Activated CD4-positive, alpha-beta T cell treated with anti-CD3 and anti-CD28 coated beads, Interleukin-2, amount 10 ng/mL, durations not matched to agents 7 days and 5 days (primary cell): ENCODE data around the gene PRIM2. TPM values are rescaled to one million over a fixed set of nuclear protein-coding genes. Genes with fewer than 3 reads are reported as not detected.
A peak's percentile ranks its signal among the peaks of the same experiment; 100 is the strongest.
"Not testable (repeated sequence)": the region's sequence is repeated elsewhere in the genome, so short reads cannot be mapped to it uniquely, and the experiment has no call there.

Experiments used
- CTCF ChIA-PET: fragments of 350-600 bp; sonication (Branson Sonifier 250); formaldehyde crosslinking; loops from one replicate; lab custom pipeline; 2021; ENCODE audit warnings: antibody characterized with exemption; lab: Charles Lee
- POLR2A ChIA-PET: fragments of 350-600 bp; sonication (Branson Sonifier 250); formaldehyde crosslinking; loops from one replicate; lab custom pipeline; 2021; ENCODE audit warnings: antibody characterized with exemption; lab: Charles Lee
- DNase-seq: peaks from one replicate; pipeline ENCODE4 v3.0.0-alpha.2; 2020
- H3K27ac Mint-ChIP-seq: one replicate; pipeline ENCODE4 v1.8.0; 2021; ENCODE audit warnings: mild to moderate bottlenecking, moderate library complexity, mixed read lengths
- H3K27me3 Mint-ChIP-seq: one replicate; pipeline ENCODE4 v1.8.0; 2021; ENCODE audit warnings: mixed read lengths
- H3K36me3 Mint-ChIP-seq: one replicate; pipeline ENCODE4 v1.8.0; 2021; ENCODE audit warnings: low read depth, mixed read lengths
- H3K4me1 Mint-ChIP-seq: one replicate; pipeline ENCODE4 v1.8.0; 2021; ENCODE audit warnings: mixed read lengths
- H3K4me3 Mint-ChIP-seq: one replicate; pipeline ENCODE4 v1.8.0; 2021; ENCODE audit warnings: mild to moderate bottlenecking, moderate library complexity, mixed read lengths
- H3K9me3 Mint-ChIP-seq: one replicate; pipeline ENCODE4 v1.8.0; 2021; ENCODE audit warnings: mixed read lengths
- total RNA-seq, 2 experiments: library from RNA; stranded (reverse); gene quantifications; one replicate each; pipeline ENCODE4 v1.2.3, GENCODE V29; 2021

The PRIM2 gene
- total RNA-seq, 2 experiments from 2014 or later, result 35.7 to 37.7 TPM

- Mint-ChIP-seq H3K36me3 (peaks cover 51% of the 10 kb centered on the region), H3K9me3 (peaks cover 27% of the 10 kb centered on the region), H3K4me1 (peaks cover 20% of the 10 kb centered on the region)
- H3K4me3 Mint-ChIP-seq, H3K27me3 Mint-ChIP-seq, CTCF ChIA-PET, POLR2A ChIA-PET, DNase-seq, H3K27ac Mint-ChIP-seq: not testable (repeated sequence)
Observed at GRCh38 chr6:57392047-57392446, 74.6 kb downstream of the PRIM2 start.

GRCh38 chr6:57419341-57419740 is 101.9 kb downstream of the PRIM2 start:
- H3K27me3 Mint-ChIP-seq, H3K27ac Mint-ChIP-seq, POLR2A ChIA-PET, H3K4me3 Mint-ChIP-seq, CTCF ChIA-PET, H3K4me1 Mint-ChIP-seq, H3K9me3 Mint-ChIP-seq, DNase-seq: not testable (repeated sequence)
- H3K36me3 Mint-ChIP-seq, result peaks cover 27% of the 10 kb centered on the region

GRCh38 chr6:57421503-57421902 is 104.1 kb downstream of the PRIM2 start:
- Mint-ChIP-seq H3K4me1 (peaks cover 6% of the 10 kb centered on the region), H3K9me3 (no peaks in the 10 kb centered on the region), H3K4me3 (no peak overlapping the region), H3K36me3 (peaks cover 24% of the 10 kb centered on the region), H3K27ac (no peak overlapping the region), H3K27me3 (no peaks in the 10 kb centered on the region)
- DNase-seq, result no peak
- ChIA-PET POLR2A (no interaction called here), CTCF (no interaction called here)

- Mint-ChIP-seq H3K27ac (no peak overlapping the region), H3K4me1 (peaks cover 6% of the 10 kb centered on the region), H3K4me3 (no peak overlapping the region), H3K36me3 (peaks cover 18% of the 10 kb centered on the region), H3K27me3 (no peaks in the 10 kb centered on the region), H3K9me3 (no peaks in the 10 kb centered on the region)
- ChIA-PET CTCF (interaction anchor here (0.6 kb wide), 1 partner anchor 223 kb away, joined by 3 read pairs; no protein-coding TSS in a partner anchor), POLR2A (no interaction called here)
- no peak for DNase-seq
Observed at GRCh38 chr6:57423468-57423867, 106.0 kb downstream of the PRIM2 start.

- POLR2A ChIA-PET, H3K36me3 Mint-ChIP-seq, H3K4me3 Mint-ChIP-seq, H3K27me3 Mint-ChIP-seq, CTCF ChIA-PET, H3K9me3 Mint-ChIP-seq, DNase-seq: not testable (repeated sequence)
- H3K4me1 Mint-ChIP-seq, result peaks cover 30% of the 10 kb centered on the region
- H3K27ac Mint-ChIP-seq, result peak overlapping the region; percentile 81
Observed at GRCh38 chr6:57431742-57432141, 114.3 kb downstream of the PRIM2 start.

- Mint-ChIP-seq H3K27ac (peak overlapping the region; percentile 81), H3K36me3 (peaks cover 9% of the 10 kb centered on the region), H3K9me3 (no peaks in the 10 kb centered on the region), H3K4me1 (peaks cover 30% of the 10 kb centered on the region), H3K27me3 (no peaks in the 10 kb centered on the region), H3K4me3 (no peak overlapping the region)
- CTCF ChIA-PET, result no interaction called here
- POLR2A ChIA-PET, result no interaction called here
- no peak for DNase-seq
Observed at GRCh38 chr6:57432157-57432556, 114.7 kb downstream of the PRIM2 start.

- Mint-ChIP-seq H3K27me3 (no peaks in the 10 kb centered on the region), H3K4me3 (no peak overlapping the region)
Observed at GRCh38 chr6:57432919-57433684, 115.7 kb downstream of the PRIM2 start.

GRCh38 chr6:57433790-57434189 is 116.4 kb downstream of the PRIM2 start:
- POLR2A ChIA-PET, H3K27me3 Mint-ChIP-seq, H3K27ac Mint-ChIP-seq, H3K9me3 Mint-ChIP-seq, H3K36me3 Mint-ChIP-seq, DNase-seq, H3K4me3 Mint-ChIP-seq, CTCF ChIA-PET: not testable (repeated sequence)
- peaks cover 30% of the 10 kb centered on the region for H3K4me1 Mint-ChIP-seq

More at GRCh38 chr6:57432919-57433684, 115.7 kb downstream of the PRIM2 start:
- H3K27ac Mint-ChIP-seq, result no peak overlapping the region
- peaks cover 9% of the 10 kb centered on the region for H3K36me3 Mint-ChIP-seq
- ChIA-PET POLR2A (no interaction called here), CTCF (no interaction called here)
- H3K9me3 Mint-ChIP-seq, result no peaks in the 10 kb centered on the region
- DNase-seq, result no peak
- peaks cover 30% of the 10 kb centered on the region for H3K4me1 Mint-ChIP-seq

- POLR2A ChIA-PET, result no interaction called here
- no peak overlapping the region for H3K4me3 Mint-ChIP-seq
- H3K9me3 Mint-ChIP-seq, result no peaks in the 10 kb centered on the region
- peaks cover 9% of the 10 kb centered on the region for H3K36me3 Mint-ChIP-seq
- no peak for DNase-seq
- H3K27me3 Mint-ChIP-seq, result no peaks in the 10 kb centered on the region
- H3K4me1 Mint-ChIP-seq, result peaks cover 28% of the 10 kb centered on the region
- CTCF ChIA-PET, result no interaction called here
- H3K27ac Mint-ChIP-seq, result no peak overlapping the region
Observed at GRCh38 chr6:57434944-57435343, 117.5 kb downstream of the PRIM2 start.

GRCh38 chr6:57435475-57436160 is 118.2 kb downstream of the PRIM2 start:
- H3K4me1 Mint-ChIP-seq, result peaks cover 24% of the 10 kb centered on the region
- H3K27ac Mint-ChIP-seq, result no peak overlapping the region
- H3K36me3 Mint-ChIP-seq, result peaks cover 9% of the 10 kb centered on the region
- CTCF ChIA-PET, result no interaction called here
- no peak overlapping the region for H3K4me3 Mint-ChIP-seq
- POLR2A ChIA-PET, result no interaction called here
- DNase-seq, result no peak
- H3K27me3 Mint-ChIP-seq, result no peaks in the 10 kb centered on the region
- no peaks in the 10 kb centered on the region for H3K9me3 Mint-ChIP-seq

- POLR2A ChIA-PET, H3K27me3 Mint-ChIP-seq: not testable (repeated sequence)
Observed at GRCh38 chr6:57440735-57441134, 123.3 kb downstream of the PRIM2 start.

GRCh38 chr6:57442133-57442532 is 124.7 kb downstream of the PRIM2 start:
- POLR2A ChIA-PET, H3K4me3 Mint-ChIP-seq, H3K36me3 Mint-ChIP-seq, H3K27me3 Mint-ChIP-seq, H3K27ac Mint-ChIP-seq, CTCF ChIA-PET, H3K9me3 Mint-ChIP-seq, DNase-seq: not testable (repeated sequence)
- peaks cover 19% of the 10 kb centered on the region for H3K4me1 Mint-ChIP-seq

More at GRCh38 chr6:57440735-57441134, 123.3 kb downstream of the PRIM2 start:
- peaks cover 14% of the 10 kb centered on the region for H3K4me1 Mint-ChIP-seq
- H3K27ac Mint-ChIP-seq, H3K4me3 Mint-ChIP-seq, H3K9me3 Mint-ChIP-seq, H3K36me3 Mint-ChIP-seq, DNase-seq, CTCF ChIA-PET: not testable (repeated sequence)

GRCh38 chr6:57443181-57443580 is 125.8 kb downstream of the PRIM2 start:
- H3K27ac Mint-ChIP-seq, H3K27me3 Mint-ChIP-seq, DNase-seq, H3K4me3 Mint-ChIP-seq, H3K36me3 Mint-ChIP-seq, H3K9me3 Mint-ChIP-seq, CTCF ChIA-PET: not testable (repeated sequence)
- POLR2A ChIA-PET, result interaction anchor here (0.7 kb wide), 1 partner anchor 19 kb away, joined by 3 read pairs; no protein-coding TSS in a partner anchor
- peaks cover 19% of the 10 kb centered on the region for H3K4me1 Mint-ChIP-seq
